COLO668 (cell line): ENCODE measurements around the gene PPFIA4.
"Not testable (repeated sequence)": the region's sequence is repeated elsewhere in the genome, so short reads cannot be mapped to it uniquely, and the experiment has no call there.

Experiments
- DNase-seq: peaks from one replicate; lab custom pipeline; 2025; ENCODE audit not compliant: unreplicated experiment; lab: John Stamatoyannopoulos, UW

The PPFIA4 gene

GRCh38 chr1:203026031-203026665, at the start of gene PPFIA4:
Gene PPFIA4 (plus strand): TSS chr1:203026491. CDS start chr1:203039009, 12,518 bp downstream.
- DNase-seq: peak; percentile 94

- DNase-seq: no peak
Measured at GRCh38 chr1:202976633-202977032, 49.7 kb upstream of the PPFIA4 start.

GRCh38 chr1:202979459-202979858, 46.8 kb upstream of the PPFIA4 start:
- no peak for DNase-seq

GRCh38 chr1:202981939-202982338, 44.4 kb upstream of the PPFIA4 start:
- no peak for DNase-seq

GRCh38 chr1:202982715-202983430, 43.4 kb upstream of the PPFIA4 start:
- no peak for DNase-seq

- DNase-seq: not testable (repeated sequence)
Measured at GRCh38 chr1:202986120-202986519, 40.2 kb upstream of the PPFIA4 start.

- no peak for DNase-seq
Measured at GRCh38 chr1:202987255-202987654, 39.0 kb upstream of the PPFIA4 start.

- DNase-seq: no peak
Measured at GRCh38 chr1:202987922-202988583, 38.2 kb upstream of the PPFIA4 start.

- no peak for DNase-seq
Measured at GRCh38 chr1:202989879-202990278, 36.4 kb upstream of the PPFIA4 start.

GRCh38 chr1:202991112-202991511, 35.2 kb upstream of the PPFIA4 start:
- no peak for DNase-seq

GRCh38 chr1:202994756-202995155, 31.5 kb upstream of the PPFIA4 start:
- DNase-seq: no peak

GRCh38 chr1:202998836-202999750, 27.2 kb upstream of the PPFIA4 start:
- DNase-seq: peak; percentile 61

GRCh38 chr1:203000217-203000944, 25.9 kb upstream of the PPFIA4 start:
- DNase-seq: no peak

- no peak for DNase-seq
Measured at GRCh38 chr1:203001986-203002385, 24.3 kb upstream of the PPFIA4 start.

GRCh38 chr1:203002951-203003350, 23.3 kb upstream of the PPFIA4 start:
- no peak for DNase-seq

GRCh38 chr1:203005395-203006142, 20.7 kb upstream of the PPFIA4 start:
- DNase-seq: not testable (repeated sequence)

- DNase-seq: peak; percentile 98
Measured at GRCh38 chr1:203006948-203007871, 19.1 kb upstream of the PPFIA4 start, which contains the start of gene TMEM183A. Gene TMEM183A (plus strand): TSS chr1:203007374. CDS start chr1:203007466, 92 bp downstream.

- no peak for DNase-seq
Measured at GRCh38 chr1:203009185-203009584, 17.1 kb upstream of the PPFIA4 start.
